Neural crest cell (in vitro differentiated cells): ENCODE results near the gene ELFN1. TPM values are rescaled to one million over a fixed set of nuclear protein-coding genes. Genes with fewer than 3 reads are reported as not detected.

Experiments used
- DNase-seq: peaks from one replicate; pipeline ENCODE4 v3.0.0; 2021; ENCODE audit warnings: low read depth, mixed read lengths, low spot score
- H3K27ac Mint-ChIP-seq: one replicate; pipeline ENCODE4 v1.8.0; 2021; ENCODE audit warnings: mild to moderate bottlenecking, mixed read lengths; ENCODE audit not compliant: unreplicated experiment
- H3K27me3 Mint-ChIP-seq: 2 replicates; pipeline ENCODE4 v1.8.0; 2021; ENCODE audit warnings: low read depth, mild to moderate bottlenecking, mixed read lengths
- H3K36me3 Mint-ChIP-seq: 2 replicates; pipeline ENCODE4 v1.8.0; 2021; ENCODE audit warnings: low read depth, mild to moderate bottlenecking, mixed read lengths
- H3K4me1 Mint-ChIP-seq: 2 replicates; pipeline ENCODE4 v1.8.0; 2021; ENCODE audit warnings: mixed read lengths
- H3K4me3 Mint-ChIP-seq: one replicate; pipeline ENCODE4 v1.8.0; 2021; ENCODE audit warnings: mild to moderate bottlenecking, mixed read lengths
- H3K9me3 Mint-ChIP-seq: 2 replicates; pipeline ENCODE4 v1.8.0; 2021; ENCODE audit warnings: mixed read lengths
- CTCF ChIP-seq: fragments of 200-600 bp; sonication (generic); conservative IDR thresholded peaks from 2 replicates; pipeline ENCODE4 v1.5.0; 2021; ENCODE audit warnings: antibody characterized with exemption, mild to moderate bottlenecking
- total RNA-seq: library from RNA; stranded (reverse); gene quantifications from 2 replicates; pipeline ENCODE4 v1.2.1, GENCODE V29; 2021

ELFN1 gene
- total RNA-seq, 1 donor from 2014 or later = 8.5 TPM

- Mint-ChIP-seq H3K27me3 (peaks cover 10% of the 10 kb centered on the region), H3K27ac (no peak overlapping the region), H3K9me3 (peaks cover 15% of the 10 kb centered on the region), H3K36me3 (peaks cover 2% of the 10 kb centered on the region), H3K4me1 (no peaks in the 10 kb centered on the region), H3K4me3 (no peak overlapping the region)
- no peak for DNase-seq
- TF ChIP-seq CTCF = no peak
Observed at GRCh38 chr7:1632916-1633785, 36.9 kb upstream of the ELFN1 start.

GRCh38 chr7:1635401-1635800 is 34.7 kb upstream of the ELFN1 start:
- no peaks in the 10 kb centered on the region for H3K4me1 Mint-ChIP-seq
- peaks cover 11% of the 10 kb centered on the region for H3K9me3 Mint-ChIP-seq
- peaks cover 6% of the 10 kb centered on the region for H3K27me3 Mint-ChIP-seq
- no peak overlapping the region for H3K4me3 Mint-ChIP-seq
- DNase-seq = no peak
- peaks cover 2% of the 10 kb centered on the region for H3K36me3 Mint-ChIP-seq
- TF ChIP-seq CTCF = no peak
- no peak overlapping the region for H3K27ac Mint-ChIP-seq

- H3K36me3 Mint-ChIP-seq = peaks cover 2% of the 10 kb centered on the region
- no peak for TF ChIP-seq CTCF
- no peak for DNase-seq
- peaks cover 5% of the 10 kb centered on the region for H3K9me3 Mint-ChIP-seq
- H3K27ac Mint-ChIP-seq = no peak overlapping the region
- no peaks in the 10 kb centered on the region for H3K4me1 Mint-ChIP-seq
- H3K4me3 Mint-ChIP-seq = no peak overlapping the region
- H3K27me3 Mint-ChIP-seq = peaks cover 2% of the 10 kb centered on the region
Observed at GRCh38 chr7:1637155-1637554, 32.9 kb upstream of the ELFN1 start.

GRCh38 chr7:1638215-1638661 is 31.8 kb upstream of the ELFN1 start:
- no peak for TF ChIP-seq CTCF
- Mint-ChIP-seq H3K27ac (no peak overlapping the region), H3K4me1 (no peaks in the 10 kb centered on the region), H3K9me3 (peaks cover 5% of the 10 kb centered on the region), H3K4me3 (no peak overlapping the region), H3K36me3 (peaks cover 2% of the 10 kb centered on the region), H3K27me3 (peaks cover 2% of the 10 kb centered on the region)
- no peak for DNase-seq

- DNase-seq = no peak
- Mint-ChIP-seq H3K4me1 (no peaks in the 10 kb centered on the region), H3K27ac (no peak overlapping the region), H3K4me3 (no peak overlapping the region), H3K36me3 (peaks cover 2% of the 10 kb centered on the region), H3K27me3 (peaks cover 2% of the 10 kb centered on the region), H3K9me3 (peaks cover 5% of the 10 kb centered on the region)
- TF ChIP-seq CTCF = no peak
Observed at GRCh38 chr7:1639071-1639470, 31.0 kb upstream of the ELFN1 start.
